ENCODE data around the gene NUP214.
"Not testable (repeated sequence)": the region's sequence is repeated elsewhere in the genome, so short reads cannot be mapped to it uniquely, and the experiment has no call there.

The NUP214 gene

GRCh38 chr9:131198041-131198715 lies 72.8 kb downstream of the NUP214 start:
- no peak for TF ChIP-seq ZNF274 (IDR thresholded peaks at IDR 0.05; ENCODE audit: low read depth, low read length)
- no peak overlapping the region for H3K4me3 ChIP-seq (ENCODE audit: low read length)

DNA sequence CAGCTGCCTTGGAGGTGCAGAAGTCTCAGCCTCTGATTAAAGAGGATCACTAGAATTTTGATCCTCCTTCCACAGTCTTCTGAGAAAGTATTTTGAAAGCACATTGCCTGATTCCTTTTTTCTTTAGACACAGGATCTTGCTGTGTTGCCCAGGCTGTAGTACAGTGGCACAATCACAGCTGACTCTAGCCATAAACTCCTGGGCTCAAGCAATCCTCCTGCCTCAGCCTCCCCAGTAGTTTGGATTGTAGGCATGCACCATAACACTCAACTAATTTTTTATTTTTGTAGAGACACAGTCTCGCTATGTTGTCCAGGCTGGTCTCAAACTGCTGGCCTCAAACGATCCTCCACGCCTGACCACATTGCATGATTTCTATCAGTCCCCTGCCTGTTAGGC lies 76.5 kb downstream of the NUP214 start:
- TF ChIP-seq ZNF274 (IDR thresholded peaks at IDR 0.05; ENCODE audit: low read depth, low read length), result no peak
- no peak overlapping the region for H3K4me3 ChIP-seq (ENCODE audit: low read length)

DNA sequence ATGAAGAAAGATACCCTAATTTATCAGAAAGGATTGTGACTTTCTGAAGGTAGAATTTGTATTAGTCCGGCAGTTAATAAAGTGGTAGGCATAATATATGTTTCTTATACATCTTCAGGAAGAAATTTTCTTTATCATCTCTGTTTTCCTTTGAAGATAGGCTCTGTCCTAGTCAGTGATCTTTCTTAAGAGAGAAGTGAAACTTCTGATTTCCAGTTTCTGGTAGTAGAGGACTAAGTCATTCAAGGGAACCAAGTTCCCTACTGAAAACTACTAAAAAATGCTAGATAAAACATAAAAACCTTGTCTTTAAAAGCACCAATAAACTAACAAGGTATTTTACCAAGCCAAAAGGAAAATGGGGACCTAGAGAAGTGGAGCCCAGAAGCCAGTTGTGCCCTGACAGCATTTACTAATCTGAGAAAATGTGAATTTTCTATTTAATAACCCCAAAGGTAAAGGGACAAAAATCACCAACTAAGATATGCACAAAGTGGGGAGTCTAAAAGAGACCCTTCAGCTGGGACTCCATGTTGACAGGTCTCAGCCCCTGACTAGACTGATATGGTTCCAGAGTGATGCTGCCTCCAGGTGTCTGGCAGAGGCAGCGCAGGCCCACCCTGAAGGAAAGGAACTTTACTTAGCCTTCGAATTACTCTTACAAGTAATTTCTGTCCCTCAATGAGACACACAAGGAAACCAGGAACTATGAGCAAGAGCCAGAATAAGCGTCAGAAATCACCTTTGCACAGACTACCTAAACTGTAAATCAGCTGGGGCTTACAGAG lies 78.2 kb downstream of the NUP214 start:
- no peak overlapping the region for H3K4me3 ChIP-seq (ENCODE audit: low read length)
- no peak for TF ChIP-seq ZNF274 (IDR thresholded peaks at IDR 0.05; ENCODE audit: low read depth, low read length)

- H3K4me3 ChIP-seq (ENCODE audit: low read length), result no peak overlapping the region
- TF ChIP-seq ZNF274 (IDR thresholded peaks at IDR 0.05; ENCODE audit: low read depth, low read length), result no peak
These were observed 78.9 kb downstream of the NUP214 start for GRCh38 chr9:131204285-131204684.

- no peak overlapping the region for H3K4me3 ChIP-seq (ENCODE audit: low read length)
- TF ChIP-seq ZNF274 (IDR thresholded peaks at IDR 0.05; ENCODE audit: low read depth, low read length), result no peak
These were observed 81.1 kb downstream of the NUP214 start for GRCh38 chr9:131206495-131206894.

GRCh38 chr9:131211920-131212319 lies 86.5 kb downstream of the NUP214 start:
- H3K4me3 ChIP-seq (ENCODE audit: low read length), result not testable (repeated sequence)

- H3K4me3 ChIP-seq (ENCODE audit: low read length), result no peak overlapping the region
- no peak for TF ChIP-seq ZNF274 (IDR thresholded peaks at IDR 0.05; ENCODE audit: low read depth, low read length)
These were observed 89.0 kb downstream of the NUP214 start for GRCh38 chr9:131214286-131214856.

- no peak for TF ChIP-seq ZNF274 (IDR thresholded peaks at IDR 0.05; ENCODE audit: low read depth, low read length)
- H3K4me3 ChIP-seq (ENCODE audit: low read length), result no peak overlapping the region
These were observed 89.5 kb downstream of the NUP214 start for GRCh38 chr9:131214876-131215275.

- no peak overlapping the region for H3K4me3 ChIP-seq (ENCODE audit: low read length)
- TF ChIP-seq ZNF274 (IDR thresholded peaks at IDR 0.05; ENCODE audit: low read depth, low read length), result no peak
These were observed 91.4 kb downstream of the NUP214 start for GRCh38 chr9:131216806-131217205.

DNA sequence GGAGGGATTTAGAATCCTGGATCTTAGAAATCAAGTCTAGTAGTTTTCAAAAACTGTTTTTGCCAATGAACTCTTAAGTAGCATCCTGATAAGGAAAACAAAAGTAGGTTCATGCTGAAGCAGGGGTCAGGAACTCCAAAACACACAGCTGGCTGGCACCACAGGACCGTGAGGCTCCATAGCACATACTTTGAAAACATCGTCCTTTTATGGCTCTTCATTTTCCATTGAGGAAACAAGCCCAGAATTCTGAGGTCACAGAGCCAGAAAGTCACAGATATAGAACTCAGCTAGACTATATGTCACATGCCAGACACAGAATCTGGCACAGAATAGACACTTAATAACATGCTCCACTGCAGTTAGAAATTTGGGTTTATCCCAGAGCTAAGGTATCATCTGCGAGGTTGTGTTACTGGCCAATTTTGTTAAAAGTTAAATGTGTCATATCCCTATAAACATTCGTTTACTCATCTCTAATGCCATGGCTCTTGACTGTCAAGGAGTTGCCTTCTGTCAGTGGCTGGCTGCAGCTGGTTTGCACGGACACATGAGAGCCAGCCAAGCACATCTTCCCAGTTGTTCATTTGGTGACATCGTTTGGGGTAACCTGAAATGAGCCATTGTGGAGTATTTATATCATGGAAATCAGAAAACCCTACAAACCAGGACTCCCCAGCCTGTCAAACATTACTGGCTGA lies 92.1 kb downstream of the NUP214 start:
- H3K4me3 ChIP-seq (ENCODE audit: low read length), result no peak overlapping the region
- no peak for TF ChIP-seq ZNF274 (IDR thresholded peaks at IDR 0.05; ENCODE audit: low read depth, low read length)

- TF ChIP-seq ZNF274 (IDR thresholded peaks at IDR 0.05; ENCODE audit: low read depth, low read length), result no peak
These were observed 93.0 kb downstream of the NUP214 start for GRCh38 chr9:131218370-131218769.

DNA sequence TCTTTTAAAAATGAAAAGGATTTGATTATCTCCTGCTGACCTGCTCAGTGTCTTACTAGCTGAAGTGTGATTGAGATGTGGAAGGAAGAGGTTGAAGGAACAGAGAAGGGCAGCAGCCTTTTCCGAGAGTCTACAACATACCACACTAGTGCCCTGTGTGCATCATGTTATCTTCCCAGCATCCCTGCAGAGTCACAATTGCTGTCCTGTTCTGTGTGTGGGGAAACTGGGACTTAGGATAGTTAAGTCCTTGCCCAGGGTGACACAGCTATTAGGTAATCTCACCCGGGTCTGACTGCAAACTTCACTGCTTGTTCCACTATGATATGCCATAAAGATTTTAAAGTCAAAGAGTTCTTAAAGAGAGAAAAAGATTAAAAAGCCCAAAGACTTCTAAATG lies 95.1 kb downstream of the NUP214 start:
- TF ChIP-seq ZNF274 (IDR thresholded peaks at IDR 0.05; ENCODE audit: low read depth, low read length), result no peak
- no peak overlapping the region for H3K4me3 ChIP-seq (ENCODE audit: low read length)

More at GRCh38 chr9:131218370-131218769, 93.0 kb downstream of the NUP214 start:
- no peak overlapping the region for H3K4me3 ChIP-seq (ENCODE audit: low read length)

DNA sequence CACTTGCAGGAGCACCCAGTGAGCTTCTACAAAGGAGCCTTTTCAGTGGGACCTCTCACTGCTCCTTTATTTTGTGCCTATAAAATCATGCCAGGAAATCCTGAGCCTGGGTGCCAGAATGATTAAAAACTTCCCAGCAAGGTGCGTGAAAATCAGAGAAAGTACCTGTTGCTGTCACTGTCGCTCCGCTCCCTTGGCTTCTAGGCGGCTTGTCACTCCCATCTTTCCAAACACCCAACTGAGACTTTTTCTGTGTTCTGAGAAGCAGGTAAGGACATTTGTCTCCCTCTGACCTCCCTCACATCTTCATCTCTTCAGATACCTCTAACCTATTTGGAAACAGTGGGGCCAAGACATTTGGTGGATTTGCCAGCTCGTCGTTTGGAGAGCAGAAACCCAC lies 97.1 kb downstream of the NUP214 start:
- no peak for TF ChIP-seq ZNF274 (IDR thresholded peaks at IDR 0.05; ENCODE audit: low read depth, low read length)
- H3K4me3 ChIP-seq (ENCODE audit: low read length), result no peak overlapping the region

DNA sequence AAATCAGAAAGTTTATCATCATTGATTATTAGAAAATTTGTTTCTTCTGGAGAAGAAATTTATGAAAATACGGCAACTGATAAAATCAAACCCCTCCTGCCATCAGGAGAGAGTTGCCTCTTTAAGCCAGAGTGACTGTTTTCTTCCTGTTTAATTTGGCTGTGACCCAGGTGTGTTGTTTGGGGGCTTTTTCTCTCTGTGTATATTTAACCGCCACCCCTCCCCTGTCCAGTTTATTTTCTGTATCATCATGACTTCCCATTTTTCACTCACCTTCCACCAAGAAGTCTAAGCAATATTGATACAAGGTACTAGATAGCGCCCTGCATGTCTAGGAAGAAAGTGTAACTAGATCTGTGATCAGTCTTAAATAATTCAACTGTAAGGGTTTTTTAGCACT lies 100.8 kb downstream of the NUP214 start:
- TF ChIP-seq ZNF274 (IDR thresholded peaks at IDR 0.05; ENCODE audit: low read depth, low read length), result no peak

More for the DNA sequence above, 100.8 kb downstream of the NUP214 start:
- H3K4me3 ChIP-seq (ENCODE audit: low read length), result no peak overlapping the region

Data from GM08714 (cell line).